ENCODE results near the gene MRPL16.
A peak's percentile ranks its signal among the peaks of the same experiment; 100 is the strongest.
"Not testable (repeated sequence)": the region's sequence is repeated elsewhere in the genome, so short reads cannot be mapped to it uniquely, and the experiment has no call there.

MRPL16 gene

GRCh38 chr11:59810189-59810910 lies at the start of gene MRPL16:
Gene MRPL16 (minus strand): TSS chr11:59810778. CDS start chr11:59810658, 120 bp downstream.
- peak; percentile 91 for DNase-seq

GRCh38 chr11:59859673-59860072 lies 49.1 kb upstream of the MRPL16 start:
- no peak for DNase-seq

- no peak for DNase-seq
Measured at GRCh38 chr11:59857439-59858434, 47.2 kb upstream of the MRPL16 start.

GRCh38 chr11:59854871-59855270 lies 44.3 kb upstream of the MRPL16 start:
- DNase-seq, result peak; percentile 3

GRCh38 chr11:59851416-59851815 lies 40.8 kb upstream of the MRPL16 start:
- DNase-seq, result not testable (repeated sequence)

GRCh38 chr11:59849551-59849950 lies 39.0 kb upstream of the MRPL16 start:
- DNase-seq, result not testable (repeated sequence)

- DNase-seq, result no peak
Measured at GRCh38 chr11:59849129-59849528, 38.6 kb upstream of the MRPL16 start.

- DNase-seq, result not testable (repeated sequence)
Measured at GRCh38 chr11:59848439-59848838, 37.9 kb upstream of the MRPL16 start.

- no peak for DNase-seq
Measured at GRCh38 chr11:59847626-59848025, 37.0 kb upstream of the MRPL16 start.

- DNase-seq, result no peak
Measured at GRCh38 chr11:59846556-59846955, 36.0 kb upstream of the MRPL16 start.

- DNase-seq, result no peak
Measured at GRCh38 chr11:59845399-59845798, 34.8 kb upstream of the MRPL16 start, which contains the start of gene CBLIF. Gene CBLIF (minus strand): TSS chr11:59845499. CDS start chr11:59845453, 46 bp downstream.

- no peak for DNase-seq
Measured at GRCh38 chr11:59842316-59842715, 31.7 kb upstream of the MRPL16 start.

- DNase-seq, result no peak
Measured at GRCh38 chr11:59841514-59841913, 30.9 kb upstream of the MRPL16 start.

GRCh38 chr11:59839615-59840014 lies 29.0 kb upstream of the MRPL16 start:
- no peak for DNase-seq

GRCh38 chr11:59833602-59834001 lies 23.0 kb upstream of the MRPL16 start:
- DNase-seq, result no peak

GRCh38 chr11:59829358-59829757 lies 18.8 kb upstream of the MRPL16 start:
- no peak for DNase-seq

GRCh38 chr11:59822989-59823566 lies 12.5 kb upstream of the MRPL16 start:
- peak; percentile 24 for DNase-seq

GRCh38 chr11:59818572-59818971 lies 8.0 kb upstream of the MRPL16 start:
- no peak for DNase-seq

GRCh38 chr11:59816434-59816833 lies 5.9 kb upstream of the MRPL16 start:
- not testable (repeated sequence) for DNase-seq

GRCh38 chr11:59815754-59816153 lies 5.2 kb upstream of the MRPL16 start:
- DNase-seq, result no peak

- DNase-seq, result no peak
Measured at GRCh38 chr11:59814021-59814420, 3.4 kb upstream of the MRPL16 start.

- no peak for DNase-seq
Measured at GRCh38 chr11:59813364-59813763, 2.8 kb upstream of the MRPL16 start.

- no peak for DNase-seq
Measured at GRCh38 chr11:59812220-59812619, 1.6 kb upstream of the MRPL16 start.

Data from NCI-H2171 treated with DMSO at 0.1 percent for 48 hours (cell line).